ENCODE measurements around the gene SYAP1.

GRCh38 chrX:16745102-16745501, 25.7 kb downstream of the SYAP1 start:
- TF ChIP-seq CTCF (conservative IDR thresholded peaks at IDR 0.05) = no peak
- no peak for TF ChIP-seq ZFX (IDR thresholded peaks at IDR 0.05)

All from C4-2B (cell line).